DMS53 treated with DMSO at 0.1 percent for 48 hours (cell line): ENCODE data around the gene IER2.
"Not testable (repeated sequence)": the region's sequence is repeated elsewhere in the genome, so short reads cannot be mapped to it uniquely, and the experiment has no call there.

ENCODE experiments used
- DNase-seq: peaks from one replicate; lab custom pipeline; 2025; ENCODE audit not compliant: unreplicated experiment; lab: John Stamatoyannopoulos, UW

IER2 gene

DNA sequence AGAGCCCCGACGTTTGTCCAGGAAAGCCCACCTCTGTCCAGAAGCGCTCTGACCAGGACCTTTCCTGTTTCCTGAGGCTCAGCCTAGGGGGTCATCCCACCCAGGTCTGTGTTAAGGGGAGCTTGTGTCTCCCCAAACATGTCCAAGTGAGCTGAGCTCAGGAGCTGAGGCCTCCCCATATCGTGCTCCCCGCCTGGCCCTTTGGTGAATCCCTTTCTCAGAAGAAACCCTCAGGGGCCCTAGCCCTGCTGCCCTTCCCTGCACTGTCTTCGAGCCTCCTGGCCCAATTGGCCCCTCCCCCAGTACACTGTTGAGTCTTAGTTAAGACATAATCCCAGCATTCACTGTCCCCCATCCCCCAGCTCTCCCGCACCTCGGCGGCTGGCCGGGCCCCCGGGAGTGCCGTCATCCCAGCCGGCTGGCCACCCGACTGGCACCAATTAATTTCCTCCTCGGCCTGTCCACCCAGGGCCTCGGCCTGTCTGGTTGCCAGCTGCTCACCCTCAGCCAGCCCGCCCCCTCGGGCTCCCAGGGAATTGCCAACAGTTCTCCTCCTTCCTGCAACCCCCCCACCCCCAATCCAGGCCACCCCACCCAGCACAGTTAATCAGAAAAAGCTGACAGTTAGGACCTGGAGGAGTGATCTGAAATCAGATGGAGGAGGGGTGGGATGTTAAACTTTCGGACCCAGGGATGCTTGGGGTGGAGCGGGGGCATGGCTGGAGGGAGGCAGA lies 13.6 kb downstream of the IER2 start:
- DNase-seq, result peak; percentile 20

- no peak for DNase-seq
These were observed 14.3 kb downstream of the IER2 start for GRCh38 chr19:13164343-13165161.

- no peak for DNase-seq
These were observed 15.2 kb downstream of the IER2 start for GRCh38 chr19:13165162-13165997.

DNA sequence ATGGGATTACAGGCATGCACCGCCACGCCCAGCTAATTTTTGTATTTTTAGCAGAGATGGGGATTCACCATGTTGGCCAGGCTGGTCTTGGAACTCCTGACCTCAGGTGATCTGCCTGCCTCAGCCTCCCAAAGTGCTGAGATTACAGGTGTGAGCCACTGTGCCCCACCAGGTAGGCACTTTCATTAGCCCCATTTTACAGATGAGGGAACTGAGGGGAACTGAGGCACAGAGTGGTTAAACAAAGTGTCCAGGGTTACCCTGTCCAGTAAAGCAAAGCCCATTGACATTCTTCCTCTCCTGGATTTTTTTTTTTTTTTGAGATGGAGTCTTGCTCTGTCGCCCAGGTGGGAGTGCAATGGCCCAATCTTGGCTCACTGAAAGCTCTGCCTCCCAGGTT lies 15.9 kb downstream of the IER2 start:
- not testable (repeated sequence) for DNase-seq

- no peak for DNase-seq
These were observed 19.6 kb downstream of the IER2 start for GRCh38 chr19:13169769-13170168.

DNA sequence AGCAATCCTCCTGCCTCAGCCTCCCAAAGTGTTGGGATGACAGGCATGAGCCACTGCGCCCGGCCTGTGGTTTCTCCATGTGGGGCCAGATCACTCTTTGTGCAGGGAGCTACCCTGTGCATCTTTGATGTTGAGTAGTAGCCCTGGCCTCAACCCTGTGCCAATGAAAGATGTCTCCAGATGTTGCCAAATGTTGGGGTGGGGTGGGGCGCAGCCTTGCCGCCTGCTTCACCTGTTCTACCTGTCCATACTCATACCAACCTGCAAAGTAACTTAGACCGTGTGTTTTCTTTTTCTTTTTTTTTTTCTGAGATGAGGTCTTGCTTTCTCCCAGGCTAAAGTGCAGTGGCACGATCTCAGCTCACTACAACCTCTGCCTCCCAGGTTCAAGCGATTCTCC lies 20.9 kb downstream of the IER2 start:
- DNase-seq, result no peak

- DNase-seq, result peak; percentile 21
These were observed 22.3 kb downstream of the IER2 start for GRCh38 chr19:13172346-13173138.

DNA sequence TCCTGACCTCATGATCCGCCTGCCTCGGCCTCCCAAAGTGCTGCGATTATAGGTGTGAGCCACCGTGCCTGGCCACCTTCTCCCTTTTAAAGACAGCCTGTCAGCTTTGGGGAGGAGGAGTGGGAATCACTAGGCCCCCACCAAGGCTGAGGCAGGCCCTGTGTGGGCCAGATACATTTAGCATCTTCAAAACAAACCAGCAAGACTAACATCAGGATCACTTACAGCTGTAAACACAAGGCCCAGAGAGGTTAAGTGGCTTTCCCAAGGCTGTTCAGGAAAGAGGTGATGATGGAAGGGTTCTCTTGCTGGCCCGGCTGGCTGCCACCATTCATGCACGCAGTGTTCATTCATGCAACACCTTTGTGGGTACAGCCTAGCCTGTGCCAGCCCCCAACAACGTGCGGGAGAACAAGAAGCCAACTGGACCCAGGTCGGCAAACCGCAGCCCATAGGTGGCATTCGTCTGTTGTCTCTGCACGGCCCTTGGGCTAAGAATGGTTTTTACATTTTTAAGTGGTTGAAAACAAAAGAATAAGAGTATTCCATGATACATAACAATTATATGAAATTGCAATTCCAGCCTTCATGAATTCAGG lies 23.0 kb downstream of the IER2 start:
- no peak for DNase-seq

- no peak for DNase-seq
These were observed 26.1 kb downstream of the IER2 start for GRCh38 chr19:13176345-13176744.

- not testable (repeated sequence) for DNase-seq
These were observed 27.4 kb downstream of the IER2 start for GRCh38 chr19:13177584-13177983.

- not testable (repeated sequence) for DNase-seq
These were observed 28.1 kb downstream of the IER2 start for GRCh38 chr19:13178291-13178690.

DNA sequence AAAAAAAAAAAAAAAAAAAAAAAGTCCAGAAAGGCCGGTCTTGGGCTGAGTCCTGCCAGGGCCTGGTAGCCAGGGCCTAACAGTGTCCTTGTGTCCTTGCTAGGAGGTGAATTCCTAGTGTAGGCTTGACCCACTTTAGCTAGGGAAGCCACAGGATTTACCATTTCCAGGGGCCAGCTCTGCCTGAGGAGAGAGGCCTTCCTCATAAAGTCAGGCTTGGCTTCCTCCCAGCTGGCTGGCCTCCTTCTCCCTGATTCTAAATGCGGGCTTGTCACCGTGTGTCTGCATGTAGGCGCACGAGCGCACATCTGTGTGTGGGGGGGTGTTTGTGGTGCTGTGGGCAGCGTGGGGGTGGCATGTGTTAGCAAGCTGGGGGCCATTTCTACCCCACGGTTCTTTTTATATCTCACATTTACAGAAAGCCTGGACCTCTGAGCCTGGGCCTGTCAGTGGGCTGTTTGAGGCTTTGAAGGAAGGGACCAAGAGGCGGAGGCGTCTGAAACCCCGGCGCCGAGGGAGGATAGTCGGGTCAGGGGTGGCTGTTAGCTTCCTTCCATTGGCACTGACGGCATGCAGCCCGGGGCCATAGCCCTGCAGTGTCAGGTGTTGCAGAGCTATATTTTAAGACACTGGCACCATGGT lies 31.7 kb downstream of the IER2 start:
- DNase-seq, result no peak

GRCh38 chr19:13184926-13185325 lies 34.7 kb downstream of the IER2 start:
- DNase-seq, result not testable (repeated sequence)

- not testable (repeated sequence) for DNase-seq
These were observed 35.8 kb downstream of the IER2 start for GRCh38 chr19:13185763-13186657.

GRCh38 chr19:13186688-13187087 lies 36.5 kb downstream of the IER2 start:
- DNase-seq, result not testable (repeated sequence)

DNA sequence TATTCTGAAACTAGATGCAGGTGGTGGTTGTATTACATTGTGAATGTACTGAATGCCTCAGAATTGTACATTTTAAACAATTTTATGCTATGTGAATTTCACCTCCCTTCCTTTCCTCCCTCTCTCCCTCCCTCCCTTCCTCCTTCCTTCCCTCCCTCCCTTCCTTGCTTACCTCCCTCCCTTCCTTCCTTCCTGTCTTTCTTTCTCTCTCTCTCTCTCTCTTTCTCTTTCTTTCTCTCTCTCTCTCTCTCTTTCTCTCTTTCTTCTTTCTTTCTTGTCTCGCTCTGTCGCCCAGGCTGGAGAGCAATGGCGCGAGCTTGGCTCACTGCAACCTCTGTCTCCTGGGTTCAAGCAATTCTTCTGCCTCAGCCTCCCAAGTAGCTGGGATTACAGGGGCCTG lies 37.2 kb downstream of the IER2 start:
- DNase-seq, result no peak

DNA sequence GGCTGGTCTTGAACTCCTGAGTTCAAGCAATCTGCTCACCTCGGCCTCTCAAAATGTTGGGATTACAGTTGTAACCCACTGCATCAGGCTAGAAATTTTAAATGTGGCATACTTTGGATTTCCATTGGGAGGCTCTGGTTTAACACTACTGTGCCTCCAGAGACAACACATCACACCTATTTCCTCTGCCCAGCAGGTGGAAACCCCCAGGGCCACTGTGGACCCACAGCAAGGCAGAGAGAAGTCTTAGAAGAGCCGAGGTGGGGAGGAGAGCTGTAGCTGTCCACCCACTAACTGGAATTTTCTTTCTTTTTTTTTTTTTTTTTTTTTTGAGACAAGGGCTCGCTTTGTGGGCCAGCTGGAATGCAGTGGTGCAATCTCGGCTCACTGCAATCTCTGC lies 39.4 kb downstream of the IER2 start:
- DNase-seq, result no peak

GRCh38 chr19:13190781-13191540 lies 40.8 kb downstream of the IER2 start:
- no peak for DNase-seq
